Skin of body (tissue), 2 donors: ENCODE measurements around the gene PPP1CC. TPM values are rescaled to one million over a fixed set of nuclear protein-coding genes. Genes with fewer than 3 reads are reported as not detected.
"Not testable (repeated sequence)": the region's sequence is repeated elsewhere in the genome, so short reads cannot be mapped to it uniquely, and the experiment has no call there.

Experiments used
- DNase-seq: peaks from one replicate; lab custom pipeline; 2025; lab: John Stamatoyannopoulos, UW
- total RNA-seq: library from RNA; depleted of rRNA; stranded (reverse); fragments of >200 nt; gene quantifications from one replicate; pipeline ENCODE4 v1.2.3, GENCODE V29; 2014

Gene PPP1CC
- total RNA-seq, 1 donor from 2014 or later, result 110 TPM

DNA sequence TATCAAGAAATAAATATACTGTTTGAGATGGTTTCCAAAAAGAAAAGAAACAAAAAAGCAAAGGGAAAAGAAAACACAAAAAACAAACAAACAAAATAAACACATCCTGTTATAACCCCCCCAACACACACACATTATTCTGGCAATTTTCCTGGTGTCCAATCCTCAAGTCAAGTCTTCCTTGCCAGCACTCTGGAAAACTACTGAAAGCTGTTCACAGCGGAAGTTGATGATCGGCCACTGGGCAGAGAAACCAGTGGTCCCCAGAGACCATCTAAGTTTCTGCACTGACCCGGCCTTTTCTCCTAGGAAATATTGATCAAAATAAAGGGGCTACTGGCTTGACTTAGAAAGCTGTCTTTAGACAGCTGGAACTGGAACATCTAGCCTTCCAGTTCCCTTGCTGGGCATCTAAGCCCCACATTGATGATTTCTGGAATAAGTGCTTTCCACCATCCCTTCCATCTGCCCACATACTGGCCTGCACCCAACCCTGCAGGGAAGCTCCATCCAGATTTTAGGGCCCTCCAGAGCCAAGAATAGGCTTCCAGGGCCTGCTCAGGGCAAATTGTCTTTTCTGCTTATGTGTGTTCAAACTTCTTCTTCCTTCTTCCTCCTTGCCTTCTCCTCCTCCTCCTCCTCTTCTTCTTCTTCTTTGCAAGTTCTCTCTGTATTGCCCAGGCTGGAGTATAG is 11.6 kb upstream of the PPP1CC start:
- peak; percentile 40 for DNase-seq

GRCh38 chr12:110750784-110751461 is 8.2 kb upstream of the PPP1CC start:
- no peak for DNase-seq

- DNase-seq, result no peak
Measured at GRCh38 chr12:110746550-110746949, 3.9 kb upstream of the PPP1CC start.

GRCh38 chr12:110745542-110746284 is 3.0 kb upstream of the PPP1CC start:
- peak; percentile 81 for DNase-seq

DNA sequence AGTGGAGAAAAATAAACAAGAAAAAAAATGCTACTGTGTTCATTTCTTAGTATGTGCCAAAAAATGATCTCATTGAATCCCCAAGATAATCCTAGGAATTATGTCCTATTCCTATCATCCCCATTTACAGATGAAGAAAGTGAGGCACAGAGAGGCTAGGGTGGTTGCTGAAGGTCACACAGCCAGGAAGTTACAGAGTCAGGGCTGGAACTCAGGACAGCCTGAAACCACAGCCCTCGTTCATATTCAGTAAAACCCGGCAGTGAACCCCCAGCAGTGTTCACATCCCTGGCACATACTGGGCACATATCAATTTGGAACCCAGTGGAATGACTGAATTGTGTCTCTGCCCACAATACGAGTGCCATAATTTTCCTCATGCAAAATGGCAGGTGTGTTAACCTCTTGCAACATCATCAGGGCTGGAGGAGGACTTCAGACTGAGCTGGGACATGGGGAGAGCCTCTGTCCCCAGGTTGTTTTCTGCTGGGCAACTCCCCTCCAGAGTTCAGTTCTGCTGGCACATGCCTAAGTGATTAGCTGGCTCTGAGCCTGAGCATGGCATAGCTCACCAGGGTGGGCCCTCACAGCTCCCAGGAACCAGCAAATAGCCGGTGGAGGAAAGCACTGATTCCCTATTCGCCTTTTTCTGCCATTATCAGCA is 2.0 kb upstream of the PPP1CC start:
- no peak for DNase-seq

DNA sequence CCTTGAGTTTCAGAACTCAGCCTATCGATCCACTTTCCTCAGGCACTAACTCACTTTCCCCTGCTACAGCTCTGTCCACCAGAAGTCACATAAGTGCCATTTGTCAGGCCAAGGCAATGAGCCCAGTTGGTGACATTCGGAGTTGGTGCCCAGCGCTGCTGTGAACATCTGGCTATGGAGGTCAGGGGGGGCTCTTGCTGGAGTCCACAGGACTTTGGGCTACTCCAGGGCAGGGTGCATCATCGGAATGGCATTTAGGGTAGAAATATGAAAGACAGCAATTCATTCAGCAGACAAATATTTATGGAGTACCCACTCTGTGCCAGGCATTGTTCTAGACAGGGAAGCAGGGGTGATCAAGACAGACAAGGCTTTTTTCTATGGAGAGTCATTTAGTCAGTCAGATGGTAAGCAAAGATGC is 1.5 kb upstream of the PPP1CC start:
- DNase-seq, result peak; percentile 21

- DNase-seq, result peak; percentile 58
Measured at GRCh38 chr12:110743571-110744093, 941 bp upstream of the PPP1CC start.

DNA sequence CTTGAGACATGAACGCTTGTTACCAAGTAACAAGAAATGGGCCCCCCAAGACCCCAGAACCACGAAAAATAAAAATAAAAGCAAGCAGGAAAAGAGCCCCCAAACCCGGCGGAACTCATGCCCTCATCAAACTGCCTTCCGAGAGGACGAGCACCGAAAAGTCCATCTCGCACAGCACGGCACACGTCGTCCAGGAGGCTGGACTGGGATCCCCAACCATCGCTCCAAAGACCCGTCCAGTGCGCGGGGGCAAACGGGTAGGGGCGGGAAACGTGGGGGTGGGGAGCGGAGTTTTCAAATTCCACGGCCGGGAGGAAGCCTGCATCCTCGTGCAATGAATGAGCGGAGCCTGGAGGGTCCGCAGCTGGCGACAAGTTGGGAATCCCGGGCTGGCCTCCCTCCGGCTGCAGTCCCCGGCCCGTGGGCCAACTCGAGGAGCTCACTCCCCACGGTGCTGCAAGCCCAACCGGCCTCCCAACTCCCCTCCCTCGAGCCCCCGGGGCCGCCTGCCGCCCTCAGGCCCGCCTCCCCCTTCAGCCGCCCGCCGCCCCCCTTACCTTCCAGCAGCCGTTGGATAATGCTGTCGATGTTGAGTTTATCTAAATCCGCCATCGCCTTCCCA is 484 bp downstream of the PPP1CC start:
- DNase-seq, result no peak

DNA sequence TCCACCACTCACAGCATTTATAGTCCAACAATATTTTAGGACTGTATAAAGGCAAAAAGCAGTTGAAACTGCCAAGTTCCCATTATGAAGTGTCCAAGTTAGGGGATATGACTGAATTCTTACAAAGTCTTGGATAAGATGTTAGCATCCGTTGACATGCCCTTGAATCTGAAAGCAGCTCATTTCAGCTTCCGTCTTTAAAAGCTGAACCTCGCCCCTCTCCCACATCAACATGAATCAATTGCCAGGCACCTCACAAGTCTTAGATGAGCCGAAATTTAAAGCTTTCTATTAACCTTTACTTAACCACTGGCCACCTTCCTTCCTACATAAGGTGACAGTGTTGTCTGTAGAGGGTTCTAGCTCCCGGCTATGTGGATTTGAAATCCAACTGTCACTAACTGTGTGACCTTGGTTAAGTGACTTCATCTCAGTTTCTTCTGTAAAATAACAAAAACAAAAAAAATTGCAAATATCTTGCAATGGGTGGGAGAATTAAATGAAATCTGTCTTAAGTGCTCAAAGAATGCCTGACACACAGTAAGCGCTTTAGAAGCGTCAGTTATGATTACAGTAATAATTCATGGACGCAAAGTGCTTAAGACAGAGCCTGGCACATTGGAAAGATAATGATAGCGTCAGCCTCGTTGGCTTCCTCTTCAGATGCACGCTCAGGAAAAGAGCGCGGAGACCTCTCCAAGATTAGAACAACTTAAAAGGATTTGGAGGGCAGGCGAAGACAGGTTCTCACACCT is 1.2 kb downstream of the PPP1CC start:
- peak; percentile 28 for DNase-seq

DNA sequence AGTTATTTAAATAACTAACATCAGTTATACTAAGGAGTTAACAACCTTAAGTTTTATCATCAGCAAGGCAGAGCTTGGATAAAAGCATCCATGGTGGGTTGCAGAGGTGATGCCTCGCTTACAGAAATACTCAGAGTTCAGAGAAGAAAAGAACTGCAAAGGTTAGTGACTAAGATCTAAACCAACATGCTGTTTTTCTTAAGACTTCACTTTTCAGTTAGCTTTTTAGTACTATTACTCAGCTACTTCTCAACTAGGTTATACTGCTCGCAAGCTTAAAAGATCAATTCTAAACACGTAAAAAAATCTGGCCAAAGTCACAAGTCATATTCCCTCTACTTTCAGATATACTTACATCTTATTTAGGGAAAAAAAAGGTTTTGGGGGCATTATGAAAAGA is 2.8 kb downstream of the PPP1CC start:
- DNase-seq, result no peak

GRCh38 chr12:110739488-110739887 is 3.2 kb downstream of the PPP1CC start:
- DNase-seq, result no peak

- no peak for DNase-seq
Measured at GRCh38 chr12:110737532-110737931, 5.2 kb downstream of the PPP1CC start.

- DNase-seq, result not testable (repeated sequence)
Measured at GRCh38 chr12:110737016-110737415, 5.7 kb downstream of the PPP1CC start.

DNA sequence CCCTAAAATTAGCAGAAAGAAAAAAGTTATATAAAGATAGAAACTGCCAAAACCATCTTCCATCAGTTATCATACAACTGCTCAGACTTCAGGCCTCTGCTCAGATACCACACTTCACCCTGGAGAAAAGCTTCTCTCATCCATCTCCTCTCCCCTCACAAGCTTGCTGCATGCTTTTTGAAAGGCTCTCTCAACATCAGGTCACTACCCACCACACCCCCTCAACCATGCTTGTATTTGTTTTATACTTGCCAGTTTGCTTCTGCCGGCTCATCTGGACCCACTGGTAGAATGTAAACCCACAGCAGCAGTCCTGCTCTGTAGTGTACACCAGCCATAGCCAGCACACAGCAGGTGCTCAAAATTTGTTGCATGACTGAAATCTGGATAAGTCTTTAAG is 8.8 kb downstream of the PPP1CC start:
- no peak for DNase-seq

GRCh38 chr12:110733089-110733715 is 9.5 kb downstream of the PPP1CC start:
- DNase-seq, result no peak

DNA sequence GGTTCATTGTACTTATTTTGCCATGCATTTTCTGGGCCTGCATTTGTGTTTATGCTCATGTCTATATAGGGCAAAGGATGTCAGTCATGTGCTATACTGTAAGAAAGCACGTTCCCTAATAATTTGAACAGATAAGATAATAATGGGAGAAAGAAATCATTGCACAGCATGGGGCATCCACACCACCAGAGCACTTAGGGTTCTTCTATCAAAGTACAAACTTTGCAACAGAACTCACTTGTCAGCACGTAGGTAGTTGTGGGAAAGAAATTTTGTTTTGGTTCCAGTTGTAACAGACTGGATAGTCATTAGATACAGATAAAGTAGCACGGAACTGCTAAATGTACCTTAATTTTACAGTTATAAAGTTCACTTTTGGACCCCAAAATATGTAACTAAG is 10.1 kb downstream of the PPP1CC start:
- no peak for DNase-seq

DNA sequence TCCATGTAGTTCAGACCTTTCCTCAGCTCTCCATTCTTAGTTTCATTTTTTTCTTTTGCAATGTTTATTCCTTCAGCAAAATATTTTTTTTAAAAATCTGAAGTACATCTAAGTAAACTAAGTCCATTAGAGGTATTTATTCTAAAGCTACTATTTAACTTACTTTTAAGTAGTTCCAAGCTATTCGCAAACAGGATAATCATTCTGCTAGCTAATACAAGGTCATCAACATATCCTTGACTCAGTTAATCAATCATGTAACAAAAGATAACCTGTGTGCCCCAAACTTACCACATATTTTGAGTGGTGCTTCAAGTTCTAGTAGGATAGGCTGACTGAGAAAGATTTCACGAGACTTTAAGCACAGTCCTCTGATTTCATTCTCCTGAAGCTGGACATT is 11.2 kb downstream of the PPP1CC start:
- DNase-seq, result no peak

DNA sequence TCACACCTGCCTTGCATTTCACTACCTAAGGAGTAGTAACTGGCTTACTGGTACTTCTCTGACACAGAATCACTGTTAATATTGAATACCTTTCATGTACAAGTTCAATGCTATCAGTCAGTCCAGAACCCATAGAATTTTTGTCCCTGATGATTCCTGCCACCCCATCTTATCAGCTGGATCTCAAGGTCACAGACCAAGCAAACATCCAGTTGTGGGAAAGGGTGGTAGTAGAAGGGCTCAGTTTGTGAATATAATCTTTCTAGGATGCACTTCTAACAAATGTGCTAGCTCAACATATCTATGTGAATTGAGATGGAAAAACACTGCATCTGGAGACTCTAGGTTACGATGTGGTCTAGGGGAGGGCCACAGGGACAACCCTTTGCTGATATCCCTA is 14.1 kb downstream of the PPP1CC start:
- DNase-seq, result no peak

GRCh38 chr12:110726708-110727369 is 15.9 kb downstream of the PPP1CC start:
- no peak for DNase-seq
